ENCODE results near the gene CPZ. TPM values are rescaled to one million over a fixed set of nuclear protein-coding genes. Genes with fewer than 3 reads are reported as not detected.
"Not testable (repeated sequence)": the region's sequence is repeated elsewhere in the genome, so short reads cannot be mapped to it uniquely, and the experiment has no call there.

The CPZ gene
- total RNA-seq, 4 donors from 2014 or later: 0.76 to 12.2 (median 1.9) TPM

- Histone ChIP-seq H3K27ac (no peak overlapping the region), H3K4me1 (no peaks in the 10 kb centered on the region), H3K9me3 (no peaks in the 10 kb centered on the region), H3K36me3 (no peaks in the 10 kb centered on the region), H3K4me3 (no peak overlapping the region), H3K27me3 (peaks cover 0 to 19% (median 0%) of the 10 kb centered on the region in 4 donors)
- TF ChIP-seq POLR2A (IDR thresholded peaks at IDR 0.05) (no peak), CTCF (IDR thresholded peaks at IDR 0.05) (no peak)
- no peak for DNase-seq
- WGBS, 2 donors: 60% methylated on average over 5 to 20 of the region's 21 CpGs
- intact Hi-C loops (cut with DNase I): no loop called here
Observed at GRCh38 chr4:8617486-8618040, 25.0 kb downstream of the CPZ start.

GRCh38 chr4:8618421-8618820 lies 25.9 kb downstream of the CPZ start:
- intact Hi-C loops (cut with DNase I): no loop called here
- no peak for TF ChIP-seq POLR2A (IDR thresholded peaks at IDR 0.05)
- no peak for TF ChIP-seq CTCF (IDR thresholded peaks at IDR 0.05)
- H3K4me1 ChIP-seq: no peaks in the 10 kb centered on the region
- no peak overlapping the region for H3K4me3 ChIP-seq
- no peaks in the 10 kb centered on the region for H3K36me3 ChIP-seq
- no peak overlapping the region for H3K27ac ChIP-seq
- H3K9me3 ChIP-seq: no peaks in the 10 kb centered on the region
- DNase-seq: no peak
- H3K27me3 ChIP-seq: peaks cover 0 to 19% (median 0%) of the 10 kb centered on the region in 4 donors
- 67% methylated on average over 4 of the region's 15 CpGs; no CpG with 5 or more reads in 1 of the 2 donors for WGBS, 2 donors

- Histone ChIP-seq H3K9me3 (no peaks in the 10 kb centered on the region), H3K36me3 (no peaks in the 10 kb centered on the region), H3K27ac (no peak overlapping the region), H3K27me3 (peaks cover 0 to 19% (median 0%) of the 10 kb centered on the region in 4 donors), H3K4me1 (no peaks in the 10 kb centered on the region), H3K4me3 (no peak overlapping the region)
- WGBS, 2 donors: 60 to 82% methylated on average over 5 to 25 of the region's 28 CpGs
- no peak for TF ChIP-seq CTCF (IDR thresholded peaks at IDR 0.05)
- TF ChIP-seq POLR2A (IDR thresholded peaks at IDR 0.05): no peak
- DNase-seq: no peak
- intact Hi-C loops (cut with DNase I): no loop called here
Observed at GRCh38 chr4:8618961-8619720, 26.6 kb downstream of the CPZ start.

- H3K27me3 ChIP-seq: peaks cover 0 to 19% (median 0%) of the 10 kb centered on the region in 4 donors
- no CpG with 5 or more reads among the region's 14 CpGs for WGBS, 2 donors
- H3K27ac ChIP-seq; H3K9me3 ChIP-seq; H3K4me1 ChIP-seq; H3K4me3 ChIP-seq; H3K36me3 ChIP-seq; DNase-seq; intact Hi-C loops (cut with DNase I): not testable (repeated sequence)
Observed at GRCh38 chr4:8621135-8621534, 28.6 kb downstream of the CPZ start.

- H3K4me1 ChIP-seq; intact Hi-C loops (cut with DNase I); H3K27ac ChIP-seq; H3K9me3 ChIP-seq; H3K36me3 ChIP-seq; DNase-seq; H3K27me3 ChIP-seq; H3K4me3 ChIP-seq: not testable (repeated sequence)
- no CpG with 5 or more reads among the region's 29 CpGs for WGBS, 2 donors
Observed at GRCh38 chr4:8624601-8625272, 32.2 kb downstream of the CPZ start.

- intact Hi-C loops (cut with DNase I); DNase-seq; H3K27me3 ChIP-seq; H3K36me3 ChIP-seq; H3K27ac ChIP-seq; H3K4me3 ChIP-seq; H3K4me1 ChIP-seq; H3K9me3 ChIP-seq: not testable (repeated sequence)
- WGBS, 2 donors: no CpG with 5 or more reads among the region's 29 CpGs
Observed at GRCh38 chr4:8630240-8630905, 37.8 kb downstream of the CPZ start.

GRCh38 chr4:8631896-8632295 lies 39.3 kb downstream of the CPZ start:
- H3K36me3 ChIP-seq; H3K4me3 ChIP-seq; H3K4me1 ChIP-seq; H3K27me3 ChIP-seq; H3K27ac ChIP-seq; H3K9me3 ChIP-seq; intact Hi-C loops (cut with DNase I); DNase-seq: not testable (repeated sequence)
- 90% methylated on average over 2 of the region's 6 CpGs; no CpG with 5 or more reads in 1 of the 2 donors for WGBS, 2 donors

- H3K27ac ChIP-seq; H3K4me3 ChIP-seq; H3K9me3 ChIP-seq; H3K36me3 ChIP-seq; DNase-seq; H3K4me1 ChIP-seq; intact Hi-C loops (cut with DNase I): not testable (repeated sequence)
- 55 to 62% methylated on average over 6 to 7 of the region's 11 CpGs for WGBS, 2 donors
- peaks cover 0 to 16% (median 0%) of the 10 kb centered on the region in 4 donors for H3K27me3 ChIP-seq
Observed at GRCh38 chr4:8634773-8635172, 42.2 kb downstream of the CPZ start.

- H3K36me3 ChIP-seq; DNase-seq; H3K9me3 ChIP-seq; H3K27ac ChIP-seq; H3K4me1 ChIP-seq; H3K4me3 ChIP-seq; intact Hi-C loops (cut with DNase I): not testable (repeated sequence)
- WGBS, 2 donors: no CpG with 5 or more reads among the region's 29 CpGs
- H3K27me3 ChIP-seq: peaks cover 0 to 16% (median 0%) of the 10 kb centered on the region in 4 donors
Observed at GRCh38 chr4:8635897-8636554, 43.5 kb downstream of the CPZ start.
